Gastroesophageal sphincter (tissue), 2 donors: ENCODE measurements around the gene CIAO2A.

Source experiments
- EP300 ChIP-seq: sonication (generic); formaldehyde crosslinking; IDR thresholded peaks from one replicate; pipeline ENCODE4 v1.6.1; 2017; ENCODE audit warnings: antibody characterized with exemption, mild to moderate bottlenecking
- POLR2A ChIP-seq, 2 donors: fragments of 450-650 bp; IDR thresholded peaks; one replicate each; pipeline ENCODE4 v1.6.1; 2017; ENCODE audit warnings: antibody characterized with exemption in 2 of 2, mild to moderate bottlenecking in 2 of 2, moderate library complexity in 1 of 2

DNA sequence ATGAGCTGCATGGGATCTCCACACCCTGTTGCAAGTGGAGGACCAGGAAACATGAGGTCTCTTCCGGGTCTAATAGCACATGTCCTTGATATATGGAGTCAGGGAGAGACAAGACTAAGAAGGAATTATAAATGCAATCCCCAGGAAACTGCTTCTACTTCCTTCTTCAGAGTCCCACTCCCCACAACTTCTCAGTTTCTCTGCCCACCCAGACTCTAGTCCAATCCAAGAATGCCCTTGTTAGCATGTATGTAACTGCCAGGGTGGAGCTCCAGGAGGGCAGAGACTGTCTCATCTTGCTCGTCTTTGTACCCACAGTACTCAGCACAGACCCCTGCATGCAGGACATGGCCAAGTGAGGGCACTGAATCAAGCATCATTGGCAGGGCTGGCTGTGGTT is 55.7 kb downstream of the CIAO2A start:
- TF ChIP-seq EP300 (no peak), POLR2A (IDR thresholded peaks at IDR 0.05) (no peak)
